GM12892 (cell line): Measurements from ENCODE around the gene CST3.

ENCODE experiments used
- POLR2A ChIP-seq: IDR thresholded peaks from 2 replicates; pipeline ENCODE4 v1.6.1; 2011; ENCODE audit warnings: low read depth, low read length, control low read depth
- POLR2AphosphoS5 ChIP-seq: IDR thresholded peaks from 2 replicates; pipeline ENCODE4 v1.6.1; 2011; ENCODE audit warnings: low read depth, low read length, control low read depth
- TAF1 ChIP-seq: IDR thresholded peaks from 2 replicates; pipeline ENCODE4 v1.6.1; 2011; ENCODE audit warnings: low read depth, mild to moderate bottlenecking, control low read depth, low read length, borderline replicate concordance

- TF ChIP-seq POLR2A: no peak
- TF ChIP-seq TAF1: no peak
- TF ChIP-seq POLR2AphosphoS5: no peak
These were observed 3.5 kb downstream of the CST3 start for GRCh38 chr20:23634044-23634801.
